Sigmoid colon (tissue), 7 donors: Measurements from ENCODE around the gene MTSS2. TPM values are rescaled to one million over a fixed set of nuclear protein-coding genes. Genes with fewer than 3 reads are reported as not detected.
A peak's percentile ranks its signal among the peaks of the same experiment; 100 is the strongest.

Experiments used
- DNase-seq: peaks from one replicate; pipeline ENCODE4 v3.0.0-alpha.2; 2019
- H3K27ac ChIP-seq, 4 donors: fragments of 200-600 bp; sonication (generic); one replicate each; pipeline ENCODE4 v1.5.1; 2016 to 2019; ENCODE audit warnings: mild to moderate bottlenecking in 1 of 4
- H3K27me3 ChIP-seq, 3 donors: fragments of 200-600 bp; sonication (generic); one replicate each; pipeline ENCODE4 v1.5.1; 2019; ENCODE audit warnings: mild to moderate bottlenecking in 1 of 3
- H3K36me3 ChIP-seq, 4 donors: fragments of 200-600 bp; sonication (generic); one replicate each; pipeline ENCODE4 v1.5.1; 2016 to 2019
- H3K4me1 ChIP-seq, 4 donors: fragments of 200-600 bp; sonication (generic); one replicate each; pipeline ENCODE4 v1.5.1; 2017 to 2019
- H3K4me3 ChIP-seq, 4 donors: fragments of 200-600 bp; sonication (generic); one replicate each; pipeline ENCODE4 v1.5.1; 2017 to 2019; ENCODE audit warnings: mild to moderate bottlenecking in 2 of 4, moderate library complexity in 1 of 4
- H3K9me3 ChIP-seq, 4 donors: fragments of 200-600 bp in 3 of 4; sonication (generic) in 3 of 4; one replicate each; pipeline versions ENCODE4 v1.5.1 to v1.6.1; 2013 to 2019
- EP300 ChIP-seq, 4 donors: sonication (generic); formaldehyde crosslinking; IDR thresholded peaks; one replicate each; pipeline ENCODE4 v1.6.1; 2017; ENCODE audit warnings: antibody characterized with exemption in 4 of 4
- POLR2A ChIP-seq, 2 donors: fragments of 450-650 bp; IDR thresholded peaks; one replicate each; pipeline ENCODE4 v1.6.1; 2016; ENCODE audit warnings: antibody characterized with exemption in 2 of 2, mild to moderate bottlenecking in 2 of 2, moderate library complexity in 2 of 2
- POLR2AphosphoS5 ChIP-seq, 4 donors: sonication (generic); formaldehyde crosslinking; IDR thresholded peaks; one replicate each; pipeline ENCODE4 v1.6.1; 2017; ENCODE audit warnings: antibody characterized with exemption in 4 of 4
- WGBS, 2 donors: extraction: QIAGEN DNeasy Blood & Tissue Kit; methylation state at CpG; one replicate each; pipeline ENCODE4 v1.1.7; 2013; 5-methylcytosine and 5-hydroxymethylcytosine counted together
- intact Hi-C: fragments of 100-400 bp; cut with DNase I; formaldehyde crosslinking; loops from one replicate; pipeline ENCODE4 v1.15.1; 2023
- polyA plus RNA-seq, 3 donors: library from polyadenylated mRNA; stranded (reverse); fragments of 200-250 nt; gene quantifications; one replicate each; pipeline ENCODE4 v1.2.3, GENCODE V29; 2013
- total RNA-seq, 4 donors: library from RNA; depleted of rRNA; stranded (reverse); fragments of >200 nt; gene quantifications; one replicate each; pipeline ENCODE4 v1.1.0, GENCODE V29; 2016
- TF ChIP-seq, protein P1 (sequence below), 4 experiments: fragments of 450-650 bp in 3 of 4; fragments of 200-600 bp in 1 of 4; IDR thresholded peaks; one replicate each; pipeline ENCODE4 v1.5.1; 2016 to 2019; ENCODE audit warnings: antibody characterized with exemption in 4 of 4, mild to moderate bottlenecking in 3 of 4, moderate library complexity in 2 of 4
- donor health status: healthy with polysubstance abuse.
- donor health status: Bipolar disorder and iron deficiency.
- donor health status: healthy.

The MTSS2 gene
- total and polyA plus RNA-seq, 7 donors, result 5.4 to 100.0 (median 36.4) TPM

DNA sequence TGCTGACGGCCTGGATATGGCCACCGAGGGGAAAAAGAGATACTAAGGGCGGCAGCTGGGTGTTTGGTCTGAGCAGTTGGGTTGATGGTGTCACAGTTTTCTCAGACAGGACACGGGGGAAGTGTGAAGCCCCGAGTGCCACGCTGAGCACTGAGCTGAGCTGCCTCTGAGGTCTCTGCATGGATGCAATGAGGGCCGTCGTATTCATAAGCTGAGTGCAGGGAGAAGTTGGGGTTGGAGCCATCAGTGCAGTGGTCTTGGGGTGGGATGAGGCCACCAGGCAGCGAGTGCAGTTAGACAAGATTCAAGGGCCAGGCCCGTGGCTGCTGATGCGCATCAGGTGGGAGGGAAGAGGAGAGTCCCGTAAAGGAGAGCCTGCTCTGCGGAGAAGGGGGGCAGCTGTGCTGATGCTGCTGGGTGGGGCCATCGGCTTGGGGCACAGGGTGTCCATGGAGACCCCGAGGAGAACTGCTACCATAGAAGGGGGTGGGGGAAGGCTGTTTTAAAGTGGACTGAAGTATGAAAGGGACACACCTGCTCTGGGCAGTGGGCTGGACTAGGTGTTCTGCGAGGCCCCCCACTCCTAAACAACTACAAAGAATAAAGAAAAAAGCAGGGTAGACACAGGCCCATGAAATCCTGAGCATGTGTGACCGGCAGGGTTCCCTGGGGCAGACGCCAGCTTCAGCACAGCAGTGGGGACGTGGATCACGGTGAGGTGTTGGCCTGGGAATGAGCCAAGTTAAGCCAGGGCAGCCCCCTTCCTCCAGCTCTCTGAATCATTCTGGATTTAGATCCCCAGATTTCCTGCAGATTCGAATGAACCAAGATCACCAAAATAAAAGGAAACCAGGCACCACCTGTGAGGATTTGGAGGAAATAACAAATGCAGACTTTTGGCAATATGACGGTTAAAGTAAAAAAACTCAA, 19.8 kb downstream of the MTSS2 start:
- WGBS, 2 donors, result 89 to 93% methylated on average over 22 of the region's 22 CpGs
- TF ChIP-seq POLR2A (IDR thresholded peaks at IDR 0.05) (no peak), EP300 (IDR thresholded peaks at IDR 0.05) (no peak), POLR2AphosphoS5 (IDR thresholded peaks at IDR 0.05) (no peak)
- TF ChIP-seq, protein P1, sequence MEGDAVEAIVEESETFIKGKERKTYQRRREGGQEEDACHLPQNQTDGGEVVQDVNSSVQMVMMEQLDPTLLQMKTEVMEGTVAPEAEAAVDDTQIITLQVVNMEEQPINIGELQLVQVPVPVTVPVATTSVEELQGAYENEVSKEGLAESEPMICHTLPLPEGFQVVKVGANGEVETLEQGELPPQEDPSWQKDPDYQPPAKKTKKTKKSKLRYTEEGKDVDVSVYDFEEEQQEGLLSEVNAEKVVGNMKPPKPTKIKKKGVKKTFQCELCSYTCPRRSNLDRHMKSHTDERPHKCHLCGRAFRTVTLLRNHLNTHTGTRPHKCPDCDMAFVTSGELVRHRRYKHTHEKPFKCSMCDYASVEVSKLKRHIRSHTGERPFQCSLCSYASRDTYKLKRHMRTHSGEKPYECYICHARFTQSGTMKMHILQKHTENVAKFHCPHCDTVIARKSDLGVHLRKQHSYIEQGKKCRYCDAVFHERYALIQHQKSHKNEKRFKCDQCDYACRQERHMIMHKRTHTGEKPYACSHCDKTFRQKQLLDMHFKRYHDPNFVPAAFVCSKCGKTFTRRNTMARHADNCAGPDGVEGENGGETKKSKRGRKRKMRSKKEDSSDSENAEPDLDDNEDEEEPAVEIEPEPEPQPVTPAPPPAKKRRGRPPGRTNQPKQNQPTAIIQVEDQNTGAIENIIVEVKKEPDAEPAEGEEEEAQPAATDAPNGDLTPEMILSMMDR (IDR thresholded peaks at IDR 0.05), result no peak
- Histone ChIP-seq H3K27me3 (no peaks in the 10 kb centered on the region), H3K9me3 (no peaks in the 10 kb centered on the region), H3K4me1 (peaks cover 0 to 30% (median 27%) of the 10 kb centered on the region in 4 donors), H3K27ac (no peak overlapping the region), H3K4me3 (no peak overlapping the region), H3K36me3 (peaks cover 63 to 81% (median 64%) of the 10 kb centered on the region in 4 donors)
- intact Hi-C loops, result no loop called here
- DNase-seq, result peak; percentile 64

DNA sequence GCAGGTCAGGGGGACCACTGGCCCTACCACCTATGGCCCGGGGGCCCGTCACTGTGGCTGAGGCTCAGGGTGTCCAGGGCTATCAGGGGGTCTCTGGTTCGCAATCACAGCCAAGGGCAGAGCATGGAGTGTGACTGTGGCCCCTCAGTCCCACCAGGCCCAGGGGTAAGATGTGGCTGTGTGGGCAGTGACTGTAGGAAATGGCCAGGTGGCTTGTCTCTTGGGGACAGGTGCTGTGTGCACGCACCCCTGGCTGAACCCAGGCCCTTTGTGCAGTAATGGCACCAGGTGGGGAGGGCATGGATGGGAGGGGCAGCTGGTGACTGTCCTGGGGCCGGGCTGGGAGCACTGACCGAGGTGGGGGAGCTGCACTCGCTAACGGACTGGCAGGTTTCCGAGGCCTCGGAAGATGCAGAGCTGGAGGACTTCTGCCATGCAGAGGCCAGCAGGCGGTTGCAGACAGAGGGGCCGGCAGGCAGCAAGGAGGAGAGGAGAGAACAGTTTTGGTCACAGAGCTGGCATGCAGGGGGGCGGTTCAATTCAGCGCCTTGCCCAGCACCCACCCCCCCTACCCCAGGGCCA, 20.6 kb downstream of the MTSS2 start:
- TF ChIP-seq POLR2A (IDR thresholded peaks at IDR 0.05), result no peak
- no peak for TF ChIP-seq POLR2AphosphoS5 (IDR thresholded peaks at IDR 0.05)
- TF ChIP-seq, protein P1 (IDR thresholded peaks at IDR 0.05), result no peak
- no peak for TF ChIP-seq EP300 (IDR thresholded peaks at IDR 0.05)
- no peaks in the 10 kb centered on the region for H3K9me3 ChIP-seq
- no peak overlapping the region for H3K27ac ChIP-seq
- H3K4me3 ChIP-seq, result no peak overlapping the region
- WGBS, 2 donors, result 91 to 93% methylated on average over 14 of the region's 14 CpGs
- peaks cover 0 to 36% (median 29%) of the 10 kb centered on the region in 4 donors for H3K4me1 ChIP-seq
- H3K27me3 ChIP-seq, result no peaks in the 10 kb centered on the region
- DNase-seq, result peak; percentile 65
- intact Hi-C loops, result no loop called here
- H3K36me3 ChIP-seq, result peaks cover 54 to 73% (median 60%) of the 10 kb centered on the region in 4 donors

DNA sequence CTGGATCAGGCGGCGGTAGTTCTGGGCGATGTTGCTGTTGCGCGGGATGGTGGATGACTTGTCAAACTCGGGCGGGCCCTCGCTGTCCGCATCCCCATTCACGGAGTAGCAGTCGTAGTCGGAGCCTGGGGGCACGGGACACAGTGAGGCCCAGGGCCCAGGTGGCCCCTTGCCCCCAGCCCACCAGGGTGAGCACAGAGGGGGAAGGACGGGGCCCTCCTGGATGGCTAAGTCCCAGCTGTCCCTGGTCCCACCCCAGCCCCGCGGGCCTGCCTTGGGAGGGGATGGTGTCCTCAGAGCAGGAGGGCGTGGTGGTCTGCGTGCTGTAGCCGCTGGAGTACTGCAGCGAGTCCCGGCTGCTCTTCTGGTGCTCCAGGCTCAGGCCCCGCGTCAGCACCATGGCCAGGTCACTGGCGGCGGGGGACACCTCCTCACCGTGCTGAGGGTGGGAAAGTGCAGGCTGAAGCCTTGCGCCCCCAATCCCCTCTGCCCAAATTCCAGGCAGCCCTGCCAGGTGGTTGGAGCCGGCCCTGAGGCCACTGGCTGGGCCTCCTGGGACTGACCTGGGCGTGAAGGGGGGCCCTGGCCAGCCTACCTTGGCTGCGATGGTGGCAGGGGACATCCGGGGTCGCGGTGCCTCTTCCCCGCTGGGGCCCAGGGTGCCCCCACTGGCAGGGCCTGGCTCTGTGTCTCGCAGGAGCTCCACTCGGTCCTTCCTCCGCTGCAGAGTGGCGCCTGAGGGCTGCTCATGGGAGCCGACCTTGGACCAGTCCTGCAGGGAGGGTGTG, 21.3 kb downstream of the MTSS2 start:
- Histone ChIP-seq H3K36me3 (peaks cover 48 to 66% (median 54%) of the 10 kb centered on the region in 4 donors), H3K9me3 (no peaks in the 10 kb centered on the region), H3K27ac (peak overlapping the region in 1 of 4 donors; percentile 1), H3K4me1 (peaks cover 0 to 36% (median 29%) of the 10 kb centered on the region in 4 donors), H3K4me3 (no peak overlapping the region), H3K27me3 (no peaks in the 10 kb centered on the region)
- WGBS, 2 donors, result 92 to 94% methylated on average over 39 of the region's 39 CpGs
- TF ChIP-seq, protein P1 (IDR thresholded peaks at IDR 0.05), result no peak
- TF ChIP-seq POLR2AphosphoS5 (IDR thresholded peaks at IDR 0.05) (no peak), POLR2A (IDR thresholded peaks at IDR 0.05) (no peak), EP300 (IDR thresholded peaks at IDR 0.05) (no peak)
- DNase-seq, result peak; percentile 64
- intact Hi-C loops, result no loop called here

DNA sequence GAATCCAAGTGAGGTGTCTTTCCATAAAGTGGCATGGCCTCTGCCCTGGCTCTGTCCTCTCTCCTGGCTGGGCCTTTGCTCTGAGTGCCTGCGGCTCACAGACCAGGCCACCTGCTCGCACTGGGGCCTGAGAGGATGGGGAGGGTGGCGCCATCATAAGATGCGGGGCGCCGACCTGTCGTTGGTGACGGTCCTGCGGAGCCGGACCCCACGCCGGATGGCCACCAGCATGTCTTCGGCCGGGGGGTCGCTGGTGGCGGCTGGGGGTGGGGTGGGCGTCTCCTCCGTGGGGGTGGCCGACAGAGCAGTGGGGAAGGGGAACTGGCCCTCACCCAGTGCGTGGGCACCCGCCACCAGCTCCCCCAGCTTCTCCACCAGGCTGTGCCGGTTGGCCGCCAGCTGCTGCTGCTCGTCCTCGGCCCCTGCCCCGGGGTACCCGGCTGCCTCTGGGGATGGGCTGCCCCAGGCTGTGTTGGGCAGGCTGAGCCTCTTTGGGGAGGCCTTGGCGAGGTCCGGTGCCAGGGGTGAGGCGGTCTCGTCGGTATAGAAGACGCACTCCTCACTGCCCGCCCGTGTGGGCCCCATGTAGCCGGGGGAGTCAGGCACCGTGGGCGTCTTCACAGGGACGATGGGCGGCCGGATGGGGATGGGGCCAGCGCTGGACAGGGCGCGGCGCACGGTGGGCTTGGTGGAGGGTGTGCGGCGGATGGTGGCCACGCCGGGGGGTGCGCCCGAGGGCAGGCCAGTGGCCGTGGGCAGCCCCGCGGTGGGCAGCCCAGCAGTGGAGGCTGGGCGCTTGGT, 22.1 kb downstream of the MTSS2 start:
- Histone ChIP-seq H3K36me3 (peaks cover 40 to 58% (median 48%) of the 10 kb centered on the region in 4 donors), H3K27ac (peak overlapping the region; percentile 57 to 77 (median 67)), H3K4me3 (no peak overlapping the region), H3K4me1 (peaks cover 0 to 36% (median 29%) of the 10 kb centered on the region in 4 donors), H3K27me3 (no peaks in the 10 kb centered on the region), H3K9me3 (no peaks in the 10 kb centered on the region)
- intact Hi-C loops, result no loop called here
- WGBS, 2 donors, result 97% methylated on average over 56 of the region's 56 CpGs
- TF ChIP-seq EP300 (IDR thresholded peaks at IDR 0.05) (no peak), POLR2AphosphoS5 (IDR thresholded peaks at IDR 0.05) (no peak), POLR2A (IDR thresholded peaks at IDR 0.05) (no peak)
- TF ChIP-seq, protein P1 (IDR thresholded peaks at IDR 0.05), result no peak
- peak; percentile 69 for DNase-seq
